Ectodermal cell (in vitro differentiated cells): ENCODE data around the gene TNK1.
A peak's percentile ranks its signal among the peaks of the same experiment; 100 is the strongest.

ENCODE experiments used
- H3K27ac ChIP-seq: 2 replicates; pipeline ENCODE4 v1.7.0; 2013; ENCODE audit warnings: mild to moderate bottlenecking, low read depth, low read length; ENCODE audit not compliant: insufficient read depth, poor library complexity, severe bottlenecking
- H3K27me3 ChIP-seq: 2 replicates; pipeline ENCODE4 v1.7.0; 2013; ENCODE audit warnings: mild to moderate bottlenecking, low read length; ENCODE audit not compliant: insufficient read depth, control insufficient read depth, poor library complexity, severe bottlenecking
- H3K36me3 ChIP-seq: one replicate; pipeline ENCODE4 v1.7.0; 2013; ENCODE audit warnings: low read length; ENCODE audit not compliant: control insufficient read depth, insufficient read depth
- H3K4me1 ChIP-seq: one replicate; pipeline ENCODE4 v1.7.0; 2013; ENCODE audit warnings: low read length; ENCODE audit not compliant: control insufficient read depth, insufficient read depth
- H3K4me3 ChIP-seq: 2 replicates; pipeline ENCODE4 v1.7.0; 2013; ENCODE audit warnings: low read depth, low read length, control low read depth; ENCODE audit not compliant: insufficient read depth
- H3K9me3 ChIP-seq: 2 replicates; pipeline ENCODE4 v1.7.0; 2013; ENCODE audit warnings: mild to moderate bottlenecking, low read length, moderate library complexity; ENCODE audit not compliant: control insufficient read depth
- WGBS, 2 experiments: methylation state at CpG; one replicate each; pipeline ENCODE4 v1.1.7; 2013; ENCODE audit warnings: missing lambda C conversion rate in 2 of 2; 5-methylcytosine and 5-hydroxymethylcytosine counted together

Gene TNK1

GRCh38 chr17:7403043-7403726 lies 22.3 kb downstream of the TNK1 start:
- peak overlapping the region; percentile 53 for H3K4me3 ChIP-seq
- no peaks in the 10 kb centered on the region for H3K36me3 ChIP-seq
- no peaks in the 10 kb centered on the region for H3K27me3 ChIP-seq
- H3K27ac ChIP-seq = peak overlapping the region; percentile 94
- 19 to 21% methylated on average over 16 of the region's 16 CpGs for WGBS, 2 experiments
- H3K4me1 ChIP-seq = peaks cover 21% of the 10 kb centered on the region
- H3K9me3 ChIP-seq = no peaks in the 10 kb centered on the region

- no peaks in the 10 kb centered on the region for H3K9me3 ChIP-seq
- peaks cover 2% of the 10 kb centered on the region for H3K36me3 ChIP-seq
- peak overlapping the region; percentile 53 for H3K4me3 ChIP-seq
- no peaks in the 10 kb centered on the region for H3K27me3 ChIP-seq
- WGBS, 2 experiments = 0% methylated on average over 13 of the region's 13 CpGs
- H3K4me1 ChIP-seq = peaks cover 21% of the 10 kb centered on the region
- peak overlapping the region; percentile 94 for H3K27ac ChIP-seq
Measured at GRCh38 chr17:7403727-7403976, 22.8 kb downstream of the TNK1 start.

GRCh38 chr17:7403977-7404736 lies 23.3 kb downstream of the TNK1 start, which contains the start of gene TMEM256:
Gene TMEM256, minus strand, starts transcription at chr17:7404097. Its CDS starts 13 bp downstream, at chr17:7404084.
- H3K27ac ChIP-seq = peak within 1 kb of the TSS; percentile 94
- 0% methylated on average over 49 of the region's 49 CpGs for WGBS, 2 experiments
- H3K27me3 ChIP-seq = no peaks in the 10 kb centered on the region
- H3K4me1 ChIP-seq = peaks cover 21% of the 10 kb centered on the region
- no peaks in the 10 kb centered on the region for H3K9me3 ChIP-seq
- peaks cover 7% of the 10 kb centered on the region for H3K36me3 ChIP-seq
- H3K4me3 ChIP-seq = peak within 1 kb of the TSS; percentile 53

- Histone ChIP-seq H3K27me3 (no peaks in the 10 kb centered on the region), H3K36me3 (peaks cover 14% of the 10 kb centered on the region), H3K9me3 (no peaks in the 10 kb centered on the region), H3K4me3 (peak overlapping the region; percentile 53), H3K27ac (peak overlapping the region; percentile 85), H3K4me1 (peaks cover 21% of the 10 kb centered on the region)
- WGBS, 2 experiments = 0% methylated on average over 65 of the region's 65 CpGs
Measured at GRCh38 chr17:7404737-7405349, 24.0 kb downstream of the TNK1 start.

- H3K27ac ChIP-seq = peak overlapping the region; percentile 85
- H3K4me3 ChIP-seq = peak overlapping the region; percentile 53
- H3K36me3 ChIP-seq = peaks cover 22% of the 10 kb centered on the region
- WGBS, 2 experiments = 0 to 1% methylated on average over 38 of the region's 38 CpGs
- H3K4me1 ChIP-seq = peaks cover 21% of the 10 kb centered on the region
- H3K9me3 ChIP-seq = no peaks in the 10 kb centered on the region
- H3K27me3 ChIP-seq = no peaks in the 10 kb centered on the region
Measured at GRCh38 chr17:7405350-7406234, 24.7 kb downstream of the TNK1 start.

- H3K27ac ChIP-seq = no peak overlapping the region
- peaks cover 21% of the 10 kb centered on the region for H3K4me1 ChIP-seq
- peaks cover 24% of the 10 kb centered on the region for H3K36me3 ChIP-seq
- no peaks in the 10 kb centered on the region for H3K27me3 ChIP-seq
- no peaks in the 10 kb centered on the region for H3K9me3 ChIP-seq
- WGBS, 2 experiments = 9 to 11% methylated on average over 12 of the region's 12 CpGs
- peak overlapping the region; percentile 53 for H3K4me3 ChIP-seq
Measured at GRCh38 chr17:7406235-7406825, 25.4 kb downstream of the TNK1 start.

GRCh38 chr17:7407082-7407481 lies 26.2 kb downstream of the TNK1 start:
- Histone ChIP-seq H3K9me3 (no peaks in the 10 kb centered on the region), H3K27me3 (no peaks in the 10 kb centered on the region), H3K4me1 (peaks cover 21% of the 10 kb centered on the region), H3K27ac (no peak overlapping the region), H3K36me3 (peaks cover 24% of the 10 kb centered on the region), H3K4me3 (peak overlapping the region; percentile 16)
- WGBS, 2 experiments = 77 to 81% methylated on average over 13 of the region's 13 CpGs

GRCh38 chr17:7407485-7408251 lies 26.8 kb downstream of the TNK1 start, which contains the start of gene NLGN2:
Gene NLGN2, plus strand, starts transcription at chr17:7407845. Its CDS starts 411 bp downstream, at chr17:7408256.
- peaks cover 19% of the 10 kb centered on the region for H3K4me1 ChIP-seq
- H3K36me3 ChIP-seq = peaks cover 24% of the 10 kb centered on the region
- H3K27ac ChIP-seq = no peak within 1 kb of the TSS
- H3K4me3 ChIP-seq = peak within 1 kb of the TSS; percentile 16
- no peaks in the 10 kb centered on the region for H3K9me3 ChIP-seq
- 62 to 63% methylated on average over 7 to 10 of the region's 12 CpGs for WGBS, 2 experiments
- no peaks in the 10 kb centered on the region for H3K27me3 ChIP-seq

GRCh38 chr17:7408252-7408727 lies 27.4 kb downstream of the TNK1 start:
- Histone ChIP-seq H3K27ac (no peak overlapping the region), H3K4me1 (peaks cover 18% of the 10 kb centered on the region), H3K36me3 (peaks cover 24% of the 10 kb centered on the region), H3K27me3 (no peaks in the 10 kb centered on the region), H3K4me3 (no peak overlapping the region), H3K9me3 (no peaks in the 10 kb centered on the region)
- WGBS, 2 experiments = 88 to 91% methylated on average over 58 of the region's 58 CpGs
